IMR-90 (cell line): Measurements from ENCODE around the gene CSGALNACT2. TPM values are rescaled to one million over a fixed set of nuclear protein-coding genes. Genes with fewer than 3 reads are reported as not detected.

Experiments
- ATAC-seq: fragments of 200-7000 bp; cut with Tn5 transposase; 2 replicates; pipeline ENCODE4 v1.9.1; 2020; ENCODE audit warnings: low read depth, mild to moderate bottlenecking, moderate library complexity
- BruUV-seq: library from RNA; stranded (reverse); fragments of 400-500 nt; replicated peaks from 2 replicates; lab custom pipeline; 2021; lab: Mats Ljungman, UMichigan
- CTCF ChIA-PET: fragments of 300-600 bp; formaldehyde crosslinking; extraction: SDS; loops from one replicate; lab custom pipeline; 2021; ENCODE audit warnings: antibody characterized with exemption; lab: Yijun Ruan, JAX
- POLR2A ChIA-PET: fragments of 300-600 bp; sonication (Branson Sonifier 250); formaldehyde crosslinking; loops from one replicate; lab custom pipeline; 2022; ENCODE audit warnings: antibody characterized with exemption; ENCODE audit not compliant: unreplicated experiment; lab: Charles Lee
- DNase-seq: peaks from one replicate; pipeline ENCODE4 v3.0.0; 2013
- H2AFZ ChIP-seq: replicated peaks from 2 replicates; pipeline ENCODE3; 2013; ENCODE audit warnings: low read length, mild to moderate bottlenecking; ENCODE audit not compliant: poor library complexity
- H2AK5ac ChIP-seq: 2 replicates; pipeline ENCODE4 v1.6.1; 2013; ENCODE audit warnings: low read depth, low read length, inconsistent platforms
- H2AK9ac ChIP-seq: replicated peaks from 2 replicates; pipeline ENCODE3; 2013; ENCODE audit warnings: mild to moderate bottlenecking, low read depth, low read length, moderate library complexity; ENCODE audit not compliant: poor library complexity
- H2BK120ac ChIP-seq: 2 replicates; pipeline ENCODE4 v1.6.1; 2013; ENCODE audit warnings: low read depth, low read length, inconsistent platforms
- H2BK15ac ChIP-seq: 3 replicates; pipeline ENCODE4 v1.6.1; 2013; ENCODE audit warnings: low read depth, low read length, inconsistent platforms
- H2BK20ac ChIP-seq: 2 replicates; pipeline ENCODE4 v1.6.1; 2013; ENCODE audit warnings: low read depth, mild to moderate bottlenecking, inconsistent platforms, low read length, moderate library complexity
- H2BK5ac ChIP-seq: 2 replicates; pipeline ENCODE4 v1.6.1; 2013; ENCODE audit warnings: mild to moderate bottlenecking, low read depth, low read length, inconsistent platforms; ENCODE audit not compliant: poor library complexity, severe bottlenecking
- H3K14ac ChIP-seq: replicated peaks from 2 replicates; pipeline ENCODE4 v1.6.1; 2013; ENCODE audit warnings: low read depth, low read length, inconsistent platforms
- H3K18ac ChIP-seq: 2 replicates; pipeline ENCODE4 v1.6.1; 2013; ENCODE audit warnings: low read depth, low read length, control low read depth
- H3K23ac ChIP-seq: 2 replicates; pipeline ENCODE4 v1.6.1; 2013; ENCODE audit warnings: low read depth, low read length, inconsistent platforms
- H3K27ac ChIP-seq: 2 replicates; pipeline ENCODE4 v1.5.1; 2013; ENCODE audit warnings: mild to moderate bottlenecking, control low read depth, low read length; ENCODE audit not compliant: insufficient read depth
- H3K27me3 ChIP-seq: 2 replicates; pipeline ENCODE4 v1.6.1; 2013; ENCODE audit warnings: low read length; ENCODE audit not compliant: control insufficient read depth, insufficient read depth
- H3K36me3 ChIP-seq: 2 replicates; pipeline ENCODE4 v1.6.1; 2013; ENCODE audit warnings: low read length, mixed read lengths; ENCODE audit not compliant: control insufficient read depth, insufficient read depth
- H3K4ac ChIP-seq: 2 replicates; pipeline ENCODE4 v1.6.1; 2013; ENCODE audit warnings: low read depth, low read length, inconsistent platforms
- H3K4me1 ChIP-seq: 2 replicates; pipeline ENCODE4 v1.6.1; 2013; ENCODE audit warnings: low read length, mixed read lengths; ENCODE audit not compliant: control insufficient read depth, insufficient read depth
- H3K4me2 ChIP-seq: 2 replicates; pipeline ENCODE4 v1.6.1; 2013; ENCODE audit warnings: low read depth, mild to moderate bottlenecking, control low read depth, low read length, moderate library complexity
- H3K4me3 ChIP-seq: 2 replicates; pipeline ENCODE4 v1.5.1; 2013; ENCODE audit warnings: low read depth, mild to moderate bottlenecking, control low read depth, low read length, moderate library complexity; ENCODE audit not compliant: insufficient read depth
- H3K56ac ChIP-seq: 2 replicates; pipeline ENCODE4 v1.6.1; 2013; ENCODE audit warnings: low read length, inconsistent platforms; ENCODE audit not compliant: insufficient read depth; ENCODE audit errors: extremely low read depth
- H3K79me1 ChIP-seq, 2 experiments: 2 replicates each; pipeline ENCODE4 v1.6.1; 2013; ENCODE audit warnings: low read length in 2 of 2, inconsistent platforms in 1 of 2, low read depth in 1 of 2
- H3K9ac ChIP-seq: 2 replicates; pipeline ENCODE4 v1.6.1; 2013; ENCODE audit warnings: low read depth, low read length, control low read depth
- H3K9me1 ChIP-seq: 2 replicates; pipeline ENCODE4 v1.6.1; 2013; ENCODE audit warnings: low read length, inconsistent platforms; ENCODE audit not compliant: insufficient read depth
- H3K9me3 ChIP-seq: 2 replicates; pipeline ENCODE4 v1.6.1; 2013; ENCODE audit warnings: low read length; ENCODE audit not compliant: control insufficient read depth, insufficient read depth
- H4K20me1 ChIP-seq: 2 replicates; pipeline ENCODE4 v1.6.1; 2013; ENCODE audit warnings: low read length, inconsistent platforms; ENCODE audit not compliant: insufficient read depth
- H4K5ac ChIP-seq: 2 replicates; pipeline ENCODE4 v1.6.1; 2013; ENCODE audit warnings: mild to moderate bottlenecking, low read depth, low read length, control low read depth
- H4K8ac ChIP-seq, 2 experiments: 2 replicates each; pipeline ENCODE4 v1.6.1; 2013; ENCODE audit warnings: low read depth in 2 of 2, low read length in 2 of 2, control low read depth in 1 of 2, inconsistent platforms in 1 of 2
- H4K91ac ChIP-seq: 2 replicates; pipeline ENCODE4 v1.6.1; 2013; ENCODE audit warnings: low read depth, low read length, inconsistent platforms; ENCODE audit not compliant: insufficient read depth
- BHLHE40 ChIP-seq: fragments of 150-350 bp; IDR thresholded peaks from 2 replicates; pipeline ENCODE4 v1.6.1; 2016; ENCODE audit warnings: mild to moderate bottlenecking, low read depth, low read length
- CEBPB ChIP-seq: IDR thresholded peaks from 2 replicates; pipeline ENCODE4 v1.6.1; 2012; ENCODE audit warnings: low read depth, low read length, improper control_type of control experiment
- CHD1 ChIP-seq: IDR thresholded peaks from 2 replicates; pipeline ENCODE4 v1.6.1; 2012; ENCODE audit warnings: low read depth, low read length, improper control_type of control experiment
- CTCF ChIP-seq: conservative IDR thresholded peaks from 2 replicates; pipeline ENCODE4 v1.5.1; 2012; ENCODE audit warnings: mild to moderate bottlenecking, low read depth, low read length, improper control_type of control experiment
- ELK1 ChIP-seq: fragments of 150-350 bp; IDR thresholded peaks from 2 replicates; pipeline ENCODE4 v1.6.1; 2016; ENCODE audit warnings: low read depth, mild to moderate bottlenecking, low read length, moderate library complexity, borderline replicate concordance
- FOS ChIP-seq: fragments of 150-350 bp; IDR thresholded peaks from 2 replicates; pipeline ENCODE4 v1.6.1; 2016; ENCODE audit warnings: low read depth, low read length
- MAFK ChIP-seq: IDR thresholded peaks from 2 replicates; pipeline ENCODE4 v1.6.1; 2012; ENCODE audit warnings: low read depth, low read length, improper control_type of control experiment
- MAZ ChIP-seq: IDR thresholded peaks from 2 replicates; pipeline ENCODE4 v1.6.1; 2012; ENCODE audit warnings: low read depth, mild to moderate bottlenecking, low read length, improper control_type of control experiment, moderate library complexity, borderline replicate concordance
- MXI1 ChIP-seq: IDR thresholded peaks from 2 replicates; pipeline ENCODE4 v1.6.1; 2012; ENCODE audit warnings: low read depth, mild to moderate bottlenecking, low read length, moderate library complexity, borderline replicate concordance
- NFE2L2 ChIP-seq: fragments of 150-350 bp; IDR thresholded peaks from 2 replicates; pipeline ENCODE4 v1.6.1; 2016; ENCODE audit warnings: low read depth, mild to moderate bottlenecking, low read length
- POLR2A ChIP-seq: IDR thresholded peaks from 2 replicates; pipeline ENCODE4 v1.6.1; 2012; ENCODE audit warnings: mild to moderate bottlenecking, low read depth, low read length
- RAD21 ChIP-seq: IDR thresholded peaks from 2 replicates; pipeline ENCODE4 v1.6.1; 2012; ENCODE audit warnings: low read length, improper control_type of control experiment
- RCOR1 ChIP-seq: IDR thresholded peaks from 2 replicates; pipeline ENCODE4 v1.6.1; 2012; ENCODE audit warnings: mild to moderate bottlenecking, low read length, improper control_type of control experiment; ENCODE audit not compliant: insufficient replicate concordance
- RFX5 ChIP-seq: IDR thresholded peaks from 2 replicates; pipeline ENCODE4 v1.8.0; 2012; ENCODE audit warnings: low read depth, mild to moderate bottlenecking, low read length, moderate library complexity
- SMC3 ChIP-seq: fragments of 150-350 bp; IDR thresholded peaks from 2 replicates; pipeline ENCODE4 v1.6.1; 2016; ENCODE audit warnings: low read depth, mild to moderate bottlenecking, antibody characterized with exemption, low read length, moderate library complexity
- USF2 ChIP-seq: fragments of 150-350 bp; IDR thresholded peaks from 2 replicates; pipeline ENCODE4 v1.6.1; 2017; ENCODE audit warnings: mild to moderate bottlenecking, antibody characterized with exemption, low read length, low read depth
- WGBS, 2 experiments: methylation state at CpG; one replicate each; pipeline versions ENCODE4 v1.1.5 to v1.1.7; 2013; ENCODE audit warnings: missing lambda C conversion rate in 2 of 2; ENCODE audit not compliant: insufficient read length in 1 of 2; ENCODE audit errors: extremely low coverage in 2 of 2; 5-methylcytosine and 5-hydroxymethylcytosine counted together
- dilution Hi-C: fragments of 300-500 bp; cut with HindIII; formaldehyde crosslinking; loops from one replicate; pipeline ENCODE4 v1.14.3; 2018; ENCODE audit warnings: low sequenced_read_pairs; ENCODE audit not compliant: unreplicated experiment
- in situ Hi-C: fragments of 300-500 bp; cut with MboI; formaldehyde crosslinking; loops from 3 replicates; pipeline ENCODE4 v1.14.3; 2019; ENCODE audit warnings: low sequenced_read_pairs, inconsistent platforms, mixed read lengths
- intact Hi-C: fragments of 100-400 bp; cut with micrococcal nuclease; formaldehyde crosslinking; loops from 2 replicates; pipeline ENCODE4 v1.10.0; 2022
- polyA plus RNA-seq, 3 experiments: library from polyadenylated mRNA; depleted of rRNA; stranded (reverse); fragments of >200 nt; gene quantifications; 2 replicates each; pipeline ENCODE4 v1.2.3, GENCODE V29; 2012; ENCODE audit warnings: low replicate concordance in 1 of 3
- total RNA-seq: library from RNA; depleted of rRNA; stranded (reverse); fragments of >200 nt; gene quantifications from 2 replicates; pipeline ENCODE4 v1.2.3, GENCODE V29; 2012

Gene CSGALNACT2
- total and polyA plus RNA-seq, 2 of the 4 experiments (the other 2 are of a cell fraction) = 6.5 to 13.1 TPM

- in situ Hi-C loops = loop anchor here (25.0 kb wide), 1 partner anchor 1862 kb away; the partner anchor contains the start of gene DEPP1
These were observed 12.9 kb upstream of the CSGALNACT2 start for GRCh38 chr10:43125274-43125845.

More at GRCh38 chr10:43125274-43125845, 12.9 kb upstream of the CSGALNACT2 start:
- H2BK20ac ChIP-seq = no peak overlapping the region
- H3K79me1 ChIP-seq = no peaks in the 10 kb centered on the region
- no peak overlapping the region for H2BK5ac ChIP-seq
- no peak overlapping the region for H3K9ac ChIP-seq
- intact Hi-C loops = no loop called here
- TF ChIP-seq CTCF (no peak), USF2 (no peak), ELK1 (no peak), CHD1 (no peak), RFX5 (no peak), CEBPB (no peak), POLR2A (no peak), RAD21 (no peak), BHLHE40 (no peak), MXI1 (no peak), SMC3 (no peak), MAFK (no peak), MAZ (no peak), RCOR1 (no peak), FOS (no peak), NFE2L2 (no peak)
- no peak overlapping the region for H3K14ac ChIP-seq
- H3K27me3 ChIP-seq = peaks cover 16% of the 10 kb centered on the region
- ATAC-seq (no peak), DNase-seq (no peak)
- no peak overlapping the region for H3K4me2 ChIP-seq
- dilution Hi-C loops = no loop called here
- H3K27ac ChIP-seq = no peak overlapping the region
- no peak overlapping the region for H2AK5ac ChIP-seq
- POLR2A ChIA-PET = no interaction called here
- H3K18ac ChIP-seq = no peak overlapping the region
- no peak overlapping the region for H4K8ac ChIP-seq
- H2BK15ac ChIP-seq = no peak overlapping the region
- no peaks in the 10 kb centered on the region for H3K9me3 ChIP-seq
- no peak overlapping the region for H2AK9ac ChIP-seq
- CTCF ChIA-PET = no interaction called here
- no peak overlapping the region for H3K56ac ChIP-seq
- no peak overlapping the region for H4K5ac ChIP-seq
- peaks cover 3% of the 10 kb centered on the region; the same call in 1 of the 2 replicates for H4K20me1 ChIP-seq
- H4K91ac ChIP-seq = no peak overlapping the region
- H3K4me3 ChIP-seq = no peak overlapping the region
- no peak overlapping the region for H3K23ac ChIP-seq
- no peak overlapping the region for H3K4ac ChIP-seq
- H2BK120ac ChIP-seq = no peak overlapping the region
- H3K36me3 ChIP-seq = no peaks in the 10 kb centered on the region
- 82% methylated on average over 2 of the region's 8 CpGs; no CpG with 5 or more reads in 1 of the 2 experiments for WGBS, 2 experiments
- peaks cover 9% of the 10 kb centered on the region for H3K9me1 ChIP-seq
- H2AFZ ChIP-seq = no peak overlapping the region
- BruUV-seq = no TSS peak
- H3K4me1 ChIP-seq = peaks cover 10% of the 10 kb centered on the region
